CD4-positive, alpha-beta T cell treated with Interleukin-17A for 1 hour (primary cell): ENCODE measurements around the gene DOCK2.
"Not testable (repeated sequence)": the region's sequence is repeated elsewhere in the genome, so short reads cannot be mapped to it uniquely, and the experiment has no call there.

Experiments
- DNase-seq: peaks from one replicate; pipeline ENCODE4 v3.0.0-alpha.2; 2020

Gene DOCK2

GRCh38 chr5:169797577-169797976, 160.5 kb downstream of the DOCK2 start:
- DNase-seq, result no peak

- no peak for DNase-seq
These were observed 161.4 kb downstream of the DOCK2 start for GRCh38 chr5:169798438-169798837.

DNA sequence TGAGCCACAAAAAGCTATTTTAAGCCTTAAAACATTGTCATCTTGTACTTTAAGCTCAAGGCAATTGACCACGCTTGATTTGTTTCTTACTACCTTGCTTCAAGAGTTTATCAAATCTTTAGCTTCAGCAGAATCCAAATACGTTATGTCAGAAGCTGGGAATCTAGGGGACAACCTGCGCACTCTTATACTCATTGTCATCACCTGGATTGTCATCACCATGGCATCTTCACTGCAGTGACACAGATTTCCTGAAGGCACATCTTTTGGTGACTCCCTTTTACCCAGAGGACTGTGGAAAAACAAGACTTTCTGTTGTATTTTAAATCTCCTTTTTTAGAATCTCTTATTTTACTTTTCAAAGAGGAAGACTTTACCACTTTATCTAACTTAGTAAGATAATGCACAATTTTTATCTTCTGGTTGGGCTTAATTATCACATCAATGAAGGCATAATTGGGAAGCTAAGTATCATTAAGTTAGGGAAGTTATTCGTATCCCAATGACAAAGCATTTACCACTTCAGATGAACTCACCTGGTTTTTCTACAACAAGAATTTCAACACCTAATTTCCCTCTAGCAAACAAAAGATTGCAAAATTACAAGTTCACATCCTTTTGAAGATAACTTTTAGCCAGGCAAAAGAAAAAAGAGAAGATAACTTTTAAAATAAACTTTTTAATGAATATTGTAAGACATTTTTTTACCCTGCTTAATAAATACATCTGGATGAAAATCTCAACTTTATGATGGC, 162.0 kb downstream of the DOCK2 start:
- no peak for DNase-seq

- DNase-seq, result no peak
These were observed 164.3 kb downstream of the DOCK2 start for GRCh38 chr5:169801324-169801777.

DNA sequence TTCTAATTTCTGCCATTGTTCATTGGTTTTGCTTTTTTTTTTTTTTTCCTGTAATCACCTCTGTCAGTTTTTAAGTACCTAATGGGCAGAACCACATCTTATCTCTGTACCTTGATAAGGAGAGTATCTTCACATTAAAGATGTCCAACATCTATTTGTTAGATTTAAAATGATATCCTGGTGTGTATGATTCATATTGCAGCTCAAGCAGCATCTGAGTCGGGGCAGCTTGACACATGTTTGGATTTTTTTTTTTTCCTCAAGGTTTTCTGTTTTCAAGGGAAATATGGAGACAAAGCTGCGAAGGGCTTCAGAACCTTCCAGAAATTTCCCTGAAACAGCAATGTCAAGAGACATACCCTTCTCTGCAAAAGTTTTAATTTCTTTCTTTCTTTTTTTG, 164.7 kb downstream of the DOCK2 start:
- no peak for DNase-seq

- DNase-seq, result no peak
These were observed 166.3 kb downstream of the DOCK2 start for GRCh38 chr5:169803077-169803981.

GRCh38 chr5:169804861-169805260, 167.8 kb downstream of the DOCK2 start:
- no peak for DNase-seq

- DNase-seq, result peak; percentile 11
These were observed 168.5 kb downstream of the DOCK2 start for GRCh38 chr5:169805527-169805934.

DNA sequence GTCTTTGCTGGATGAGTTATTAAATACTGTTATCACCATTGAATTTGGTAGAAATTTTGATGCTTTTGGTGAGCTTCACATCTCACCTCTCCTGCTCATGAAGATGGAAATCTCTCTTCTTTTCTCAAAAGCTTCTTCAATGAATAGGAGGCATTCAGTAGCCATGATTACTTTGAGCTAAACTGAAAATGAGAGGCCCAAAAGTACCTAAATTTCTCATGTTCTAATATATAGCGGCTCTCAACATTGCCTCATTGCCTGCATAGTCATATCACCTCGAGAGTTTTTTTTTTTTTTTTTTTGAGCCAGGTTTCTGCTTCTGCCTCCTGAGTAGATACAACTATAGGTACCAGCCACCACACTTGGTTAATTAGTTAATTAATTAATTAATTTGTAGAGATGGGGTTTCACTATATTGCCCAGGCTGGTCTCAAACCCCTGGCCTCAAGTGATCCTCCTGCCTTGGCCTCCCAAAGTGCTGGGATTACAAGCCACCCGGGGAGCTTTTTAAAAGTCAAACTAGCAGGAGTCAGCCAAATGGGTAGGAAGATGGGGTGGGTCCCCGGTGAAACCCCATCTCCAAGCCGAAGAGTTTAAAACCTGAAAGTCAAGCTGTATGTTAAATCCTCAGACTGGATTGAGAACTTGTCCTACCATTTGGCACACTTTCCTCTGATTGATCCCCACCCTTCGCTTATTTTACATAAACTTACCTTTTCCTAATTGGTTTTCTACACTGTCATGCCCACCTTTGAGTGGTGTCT, 169.0 kb downstream of the DOCK2 start:
- no peak for DNase-seq

GRCh38 chr5:169808118-169808581, 171.1 kb downstream of the DOCK2 start:
- DNase-seq, result no peak

DNA sequence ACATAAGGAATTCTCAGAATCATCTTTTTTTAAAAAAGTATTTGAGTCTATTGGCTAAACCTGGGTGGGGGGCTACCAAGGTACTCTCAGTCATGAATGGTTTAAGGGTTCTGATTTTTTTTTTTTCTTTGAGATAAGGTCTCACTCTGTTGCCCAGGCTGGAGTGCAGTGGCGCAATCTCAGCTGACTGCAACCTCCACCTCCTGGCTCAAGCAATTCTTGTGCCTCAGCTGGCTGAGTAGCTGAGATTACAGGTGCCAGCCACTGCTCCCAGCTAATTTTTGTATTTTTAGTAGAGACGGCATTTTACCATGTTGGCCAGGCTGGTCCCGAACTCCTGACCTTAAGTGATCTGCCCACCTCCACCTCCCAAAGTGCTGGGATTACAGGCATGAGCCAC, 171.8 kb downstream of the DOCK2 start:
- DNase-seq, result not testable (repeated sequence)

- no peak for DNase-seq
These were observed 172.2 kb downstream of the DOCK2 start for GRCh38 chr5:169809281-169809680.

- DNase-seq, result no peak
These were observed 173.4 kb downstream of the DOCK2 start for GRCh38 chr5:169810524-169810923.

- DNase-seq, result no peak
These were observed 173.9 kb downstream of the DOCK2 start for GRCh38 chr5:169811023-169811422.

- no peak for DNase-seq
These were observed 174.6 kb downstream of the DOCK2 start for GRCh38 chr5:169811680-169812079.

DNA sequence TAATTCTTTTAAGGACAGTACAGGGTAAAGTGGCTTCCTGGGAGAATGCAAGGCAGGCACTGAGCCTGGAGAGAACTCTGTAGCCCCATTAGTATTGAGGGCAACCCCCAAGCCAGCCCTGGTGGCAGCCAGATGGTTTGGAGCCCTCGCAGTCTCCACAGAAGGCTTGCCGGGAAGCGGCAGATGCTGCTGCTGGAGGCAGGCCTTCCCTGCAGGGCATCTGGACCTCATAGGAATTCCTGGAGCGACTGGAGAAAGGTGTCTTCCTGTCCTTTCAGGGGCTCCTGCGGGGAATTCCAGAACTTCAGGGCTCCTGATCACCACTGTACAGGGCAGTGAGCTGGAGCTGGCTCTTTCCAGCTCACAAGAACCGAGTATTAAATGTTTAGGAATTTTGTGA, 175.7 kb downstream of the DOCK2 start:
- DNase-seq, result no peak

DNA sequence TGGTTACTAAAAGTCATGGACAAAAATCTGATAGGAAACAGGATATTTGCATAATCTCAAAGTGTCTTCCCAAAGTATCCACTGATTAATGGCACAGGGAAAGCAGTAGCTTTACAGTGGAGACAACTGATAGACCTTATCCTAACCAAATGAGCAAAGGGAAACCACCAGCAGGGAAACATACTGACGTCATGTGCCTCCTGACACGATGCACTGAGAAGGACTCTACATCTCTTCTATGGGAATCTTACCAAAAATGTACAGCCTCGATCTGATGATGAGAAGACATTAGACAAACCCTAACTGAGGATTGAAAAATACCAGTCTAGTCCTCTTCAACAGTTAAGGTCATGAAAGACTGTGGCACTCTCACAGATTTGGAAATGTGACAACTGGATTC, 177.0 kb downstream of the DOCK2 start:
- no peak for DNase-seq

GRCh38 chr5:169814522-169814921, 177.4 kb downstream of the DOCK2 start:
- no peak for DNase-seq

DNA sequence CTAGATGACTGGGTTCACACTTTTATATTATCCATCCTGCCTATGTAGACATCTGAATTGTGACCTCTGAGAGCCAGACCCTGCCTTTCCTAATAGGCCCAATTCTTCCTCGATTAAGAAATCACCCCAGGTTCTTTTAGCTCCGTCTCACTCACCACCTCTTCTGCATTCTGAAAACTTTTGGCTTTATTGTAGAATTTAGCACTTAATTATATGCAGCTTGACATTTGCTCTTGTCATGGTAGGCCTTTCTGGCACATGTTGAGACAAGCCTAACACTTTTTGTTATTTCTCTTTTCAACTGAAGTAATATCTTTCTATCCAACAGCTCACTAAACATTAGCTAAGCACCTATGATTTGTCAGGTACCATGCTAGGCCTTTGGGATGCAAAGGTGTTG, 180.0 kb downstream of the DOCK2 start:
- DNase-seq, result no peak

DNA sequence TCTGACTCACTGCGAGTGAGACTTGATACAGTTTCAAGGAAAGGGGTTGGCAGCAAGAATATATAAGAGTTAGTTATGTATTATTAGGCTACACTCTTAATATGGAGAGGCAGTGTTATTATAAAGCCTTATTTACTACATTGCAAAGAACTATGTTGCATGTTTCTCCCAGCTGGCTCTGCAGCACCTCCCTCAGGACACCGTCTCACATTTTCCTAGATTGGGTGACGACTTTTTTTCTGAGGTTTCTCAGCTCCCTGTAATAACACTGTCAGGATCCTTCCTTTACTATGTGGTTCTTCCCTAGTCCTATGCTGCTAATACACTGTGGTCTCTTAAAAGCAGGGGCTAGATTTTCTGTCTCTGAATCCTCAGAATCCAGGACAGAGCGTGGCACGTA, 189.5 kb downstream of the DOCK2 start:
- no peak for DNase-seq

GRCh38 chr5:169827769-169828168, 190.7 kb downstream of the DOCK2 start:
- no peak for DNase-seq

GRCh38 chr5:169828385-169828784, 191.3 kb downstream of the DOCK2 start:
- DNase-seq, result no peak

DNA sequence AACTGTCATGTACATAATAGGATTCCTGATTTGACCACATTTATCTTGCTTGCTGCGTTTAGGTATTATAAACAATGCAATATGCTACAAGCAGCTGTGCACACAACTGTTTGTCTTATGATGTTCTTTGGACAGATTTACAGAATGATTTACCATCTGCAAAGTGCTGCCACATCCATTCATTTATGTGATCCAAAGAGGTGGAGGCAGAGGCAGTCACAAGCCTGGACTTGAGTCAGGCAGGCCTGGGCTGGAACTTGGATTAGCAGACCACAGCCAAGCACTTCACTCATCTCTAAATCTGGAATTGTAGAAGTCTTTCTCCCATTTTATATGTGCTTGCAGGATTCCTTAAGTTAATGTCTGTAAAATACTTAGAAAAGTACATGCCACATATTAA, 194.3 kb downstream of the DOCK2 start:
- DNase-seq, result no peak
